ENCODE data around the gene CCNL2.
"Not testable (repeated sequence)": the region's sequence is repeated elsewhere in the genome, so short reads cannot be mapped to it uniquely, and the experiment has no call there.

CCNL2 gene

DNA sequence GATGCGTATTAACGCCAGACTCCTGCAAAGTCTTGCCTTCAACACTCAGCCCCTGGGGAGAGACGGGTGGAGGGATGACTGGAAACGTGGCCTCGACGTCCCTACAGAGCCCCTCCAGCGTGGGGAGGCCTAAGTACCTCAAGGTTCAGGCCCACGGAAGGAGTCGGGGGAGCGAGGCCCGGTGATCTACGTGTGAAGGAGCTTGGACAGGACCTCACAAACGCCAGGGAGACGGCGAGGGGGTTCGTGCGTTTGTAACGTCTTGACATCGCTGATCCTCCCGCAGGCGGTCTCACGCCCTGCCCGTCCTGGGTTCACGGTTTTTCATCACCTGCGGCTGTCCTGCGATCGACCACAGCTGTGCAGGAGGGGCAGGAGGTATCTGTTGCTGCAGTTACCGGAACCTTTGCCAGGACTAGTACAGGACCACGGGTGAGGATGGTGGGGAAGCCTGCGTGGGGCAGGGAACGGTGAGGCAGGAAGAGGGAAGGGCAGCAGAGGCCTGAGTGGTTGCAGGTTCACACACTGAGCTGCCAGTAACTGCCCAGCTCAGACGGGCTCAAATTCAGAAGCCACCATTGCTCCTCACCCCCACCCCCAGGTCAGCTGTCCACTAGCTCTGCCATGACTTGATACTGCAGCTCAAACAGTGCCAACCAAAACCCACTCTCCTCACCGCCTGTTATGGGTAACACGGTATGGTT, 889 bp upstream of the CCNL2 start:
- no peak for DNase-seq

DNA sequence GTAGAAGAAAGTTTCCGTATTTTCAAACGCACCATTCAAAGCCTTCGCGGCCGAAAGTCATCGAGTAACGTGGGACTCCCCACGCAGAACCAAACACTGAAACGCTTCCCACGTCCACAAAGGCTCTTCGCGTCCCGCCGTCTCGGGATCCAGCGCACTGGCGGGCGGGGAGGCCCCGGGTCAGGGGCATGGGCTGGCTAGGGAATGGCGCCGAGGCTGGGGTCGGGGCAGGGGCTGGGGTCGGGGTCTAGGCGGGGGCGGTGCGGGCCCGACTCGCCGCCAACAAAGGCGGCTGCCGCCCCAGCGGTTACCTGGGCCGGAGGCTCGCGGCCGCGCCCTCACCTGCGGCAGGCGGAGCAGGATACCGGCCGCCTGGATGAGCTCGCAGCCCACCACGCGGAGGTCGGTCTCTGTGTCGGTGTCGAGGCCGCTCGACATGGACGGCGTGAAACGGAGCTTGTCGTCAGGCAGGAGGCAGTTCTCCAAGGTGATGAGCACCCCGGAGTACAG, 403 bp downstream of the CCNL2 start:
- DNase-seq: peak in 1 of 2 donors; percentile 61

DNA sequence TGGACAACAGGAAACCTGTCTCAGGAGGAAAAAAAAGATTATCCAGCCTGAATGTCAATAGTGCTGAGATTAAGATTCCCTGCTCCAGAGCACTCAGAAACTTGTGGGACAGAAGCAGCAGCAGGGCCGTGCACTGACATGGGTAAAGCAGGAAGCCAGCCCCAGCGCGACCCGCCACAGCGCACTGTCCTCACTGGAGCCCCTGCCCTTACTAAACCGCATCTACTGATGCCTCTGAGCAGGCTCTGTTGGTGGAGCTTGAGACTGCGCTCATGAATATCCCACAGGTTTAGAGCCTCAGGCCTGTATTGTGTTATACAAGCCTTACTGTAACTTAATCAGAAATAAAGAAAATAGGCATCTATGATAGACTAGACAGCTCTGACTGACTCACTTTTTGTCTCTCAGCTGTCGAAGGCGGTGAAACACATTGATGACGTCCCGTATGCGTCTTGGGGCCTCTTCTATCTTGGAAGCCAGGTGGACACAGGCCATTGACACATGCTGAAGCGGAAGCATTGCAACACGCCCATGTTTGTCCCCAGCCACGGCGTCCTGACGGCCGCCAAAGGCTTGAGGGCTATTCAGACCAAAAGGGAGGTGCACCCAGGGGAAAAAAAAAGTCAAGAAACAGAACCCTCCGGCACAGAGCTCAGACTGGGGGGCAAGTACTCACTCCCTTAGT, 1.2 kb downstream of the CCNL2 start:
- DNase-seq: no peak

DNA sequence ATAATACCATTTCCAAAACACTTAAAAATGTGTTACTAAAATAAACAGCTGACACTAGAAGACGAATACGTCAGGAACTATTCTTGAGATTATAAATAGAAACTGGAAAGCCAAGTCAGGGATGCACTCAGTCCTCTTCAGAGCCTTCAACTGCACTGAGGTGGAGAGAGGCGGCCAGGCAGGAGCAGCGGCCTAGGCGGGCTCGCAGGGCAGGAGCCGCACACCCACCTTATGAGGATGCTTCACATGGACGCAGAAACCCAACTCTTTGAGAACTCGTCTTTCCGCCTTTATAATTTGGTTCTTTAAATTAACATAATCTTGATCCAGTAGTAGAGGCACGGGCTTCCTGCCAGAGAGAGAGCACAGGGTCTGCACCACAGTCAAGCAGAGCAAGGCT, 4.0 kb downstream of the CCNL2 start:
- no peak for DNase-seq

DNA sequence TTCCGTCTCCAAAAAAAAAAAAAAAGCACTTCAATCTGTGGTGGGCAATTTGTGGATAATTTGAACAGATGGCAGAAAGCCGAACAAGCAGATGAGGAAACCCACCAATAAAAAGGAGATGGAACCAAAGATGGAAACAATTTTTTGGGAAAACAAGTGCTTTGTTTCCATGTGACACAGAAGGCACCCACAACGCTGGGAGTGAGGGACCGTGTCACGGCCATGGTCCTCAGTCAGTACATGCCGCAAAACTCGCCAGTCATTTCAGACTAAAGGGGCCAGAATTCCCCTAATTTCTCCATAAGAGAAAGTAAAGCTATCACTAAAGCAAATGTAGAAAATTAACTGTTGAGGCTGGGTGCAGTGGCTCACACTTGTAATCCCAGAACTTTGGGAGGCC, 5.0 kb downstream of the CCNL2 start:
- no peak for DNase-seq

DNA sequence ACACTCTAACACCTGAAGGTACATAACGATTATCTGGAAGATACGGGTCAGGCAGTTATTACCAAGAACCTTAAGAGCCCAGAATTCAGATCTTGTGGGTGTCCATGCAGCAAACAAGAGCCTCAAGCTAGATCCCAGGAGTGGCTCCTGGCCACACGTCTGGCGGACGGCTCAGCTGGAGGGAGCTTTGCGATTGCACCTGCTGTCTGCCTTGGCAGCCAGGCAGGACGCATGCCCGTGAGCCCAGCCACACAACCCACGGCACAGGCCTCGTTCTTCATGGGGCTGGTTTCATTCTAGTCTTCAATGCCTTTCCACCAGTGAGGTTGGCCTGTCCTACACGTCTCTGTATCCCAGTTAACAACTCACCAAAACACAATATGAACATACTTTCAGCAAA, 5.7 kb downstream of the CCNL2 start:
- no peak for DNase-seq

DNA sequence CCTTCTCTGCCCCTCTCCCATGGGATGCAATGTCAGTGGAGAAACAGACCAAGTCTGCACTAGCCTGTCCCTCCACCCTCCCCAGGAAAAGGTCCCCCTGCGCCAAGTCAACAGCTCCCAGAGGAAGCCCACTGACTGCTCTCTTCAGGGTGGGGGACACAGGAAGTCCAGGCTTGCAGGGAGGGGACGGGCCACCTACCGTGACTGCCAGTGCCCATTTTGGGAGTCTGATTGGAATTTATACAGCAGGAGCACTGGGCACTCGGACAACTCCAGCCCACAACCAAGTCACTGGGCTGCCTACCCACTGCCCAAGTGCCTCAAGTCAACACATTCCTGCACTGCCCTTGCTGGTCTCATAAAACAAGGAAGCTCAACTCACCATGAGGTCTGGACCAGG, 6.1 kb downstream of the CCNL2 start:
- no peak for DNase-seq

DNA sequence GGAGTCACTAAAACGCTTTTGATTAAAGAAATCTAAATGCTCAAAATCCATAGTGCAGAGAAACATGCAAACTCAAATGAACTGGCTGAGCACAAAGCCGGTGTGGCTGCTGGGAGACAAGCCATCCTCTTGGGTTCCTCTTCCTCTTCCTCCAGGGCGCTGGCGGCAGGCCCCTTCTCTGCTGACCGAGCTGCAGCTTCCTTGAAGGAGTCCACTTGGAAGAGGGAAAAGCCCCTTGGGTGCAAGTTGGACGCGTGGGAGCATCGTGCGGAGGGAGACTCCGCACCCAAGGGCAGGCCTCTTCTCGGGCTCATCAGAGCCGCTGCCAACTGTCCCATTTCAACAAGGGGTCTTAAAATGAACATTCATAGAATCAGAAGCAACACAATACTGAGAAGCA, 7.9 kb downstream of the CCNL2 start:
- no peak for DNase-seq

DNA sequence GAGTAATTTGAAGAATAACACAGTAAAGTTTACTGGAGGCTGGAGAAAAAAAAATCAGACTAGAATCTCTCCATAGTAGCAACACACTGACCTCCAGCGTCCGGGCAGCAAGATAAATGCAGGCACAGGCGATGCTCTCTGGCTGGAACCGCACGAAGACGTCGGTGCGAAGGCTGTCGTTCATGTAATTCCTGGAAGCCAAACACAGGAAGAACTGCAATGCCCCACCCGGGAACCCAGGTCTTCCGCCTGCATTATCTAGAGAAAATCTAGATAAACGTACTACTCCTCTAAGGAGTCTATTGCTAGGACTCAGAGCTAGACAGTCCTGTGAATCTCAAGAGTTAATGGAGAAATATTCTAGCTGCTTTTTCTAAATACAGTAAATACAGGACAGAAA, 8.5 kb downstream of the CCNL2 start:
- DNase-seq: no peak

DNA sequence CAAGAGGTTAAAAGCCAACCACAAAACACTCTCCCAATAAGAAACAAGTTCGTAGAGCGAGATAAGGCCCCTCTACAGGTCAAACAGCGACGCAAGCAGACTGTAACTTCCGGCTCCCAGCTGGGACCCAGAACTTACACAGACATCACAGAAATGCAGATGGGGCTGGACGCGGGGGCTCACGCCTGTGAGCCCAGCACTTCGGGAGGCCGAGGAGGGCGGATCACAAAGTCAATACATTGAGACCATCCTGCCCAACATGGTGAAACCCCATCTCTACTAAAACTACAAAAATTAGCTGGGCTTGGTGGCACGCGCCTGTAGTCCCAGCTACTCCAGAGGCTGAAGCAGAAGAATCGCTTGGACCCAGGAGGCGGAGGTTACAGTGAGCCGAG, 11.1 kb downstream of the CCNL2 start:
- DNase-seq: no peak

DNA sequence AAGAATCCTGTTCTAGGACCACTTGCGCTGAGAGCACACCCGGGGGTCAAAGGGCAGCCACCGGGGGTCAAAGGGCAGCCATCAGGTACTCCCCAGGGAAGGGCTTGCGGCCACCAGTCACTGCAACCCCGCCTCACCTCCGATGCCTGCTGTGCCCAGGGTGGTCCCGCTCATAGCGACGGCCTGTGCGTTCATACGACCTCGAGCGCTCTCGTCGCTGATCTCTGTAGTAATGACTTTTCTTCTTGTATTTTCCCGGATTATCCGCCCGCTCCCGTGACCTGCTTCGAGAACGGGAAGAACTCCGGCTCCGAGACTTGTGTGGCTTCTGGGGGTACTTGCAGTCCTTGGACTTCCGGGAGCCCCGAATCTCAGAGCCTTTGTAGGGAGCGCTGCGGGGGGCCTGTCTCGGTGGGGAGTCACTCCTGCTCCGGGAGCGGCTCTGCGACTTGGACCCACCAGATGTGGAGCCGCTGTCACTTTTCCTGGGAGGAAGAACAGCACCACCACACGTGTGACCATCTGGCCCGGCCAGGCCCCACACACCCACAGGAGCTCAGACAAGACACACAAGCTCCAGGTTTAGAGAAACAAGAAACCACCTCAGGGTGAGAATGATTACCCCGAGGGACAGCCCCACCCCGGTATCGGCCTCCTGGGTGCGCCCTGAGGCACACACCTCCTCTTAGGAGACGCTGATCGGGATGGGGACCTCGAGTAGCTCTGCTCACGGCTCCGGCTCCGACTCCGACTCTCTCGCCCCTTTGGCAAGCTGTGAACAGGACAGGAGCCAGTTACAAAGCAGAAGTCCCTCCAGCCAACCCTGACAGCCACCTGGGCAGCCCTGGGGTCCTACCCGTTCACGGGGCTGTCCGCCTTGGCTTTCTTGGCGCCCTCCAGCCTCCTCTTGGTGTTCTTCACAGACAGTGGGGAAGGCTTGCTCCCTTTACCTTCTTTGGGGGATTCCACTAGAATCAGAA, 11.7 kb downstream of the CCNL2 start:
- DNase-seq: no peak

DNA sequence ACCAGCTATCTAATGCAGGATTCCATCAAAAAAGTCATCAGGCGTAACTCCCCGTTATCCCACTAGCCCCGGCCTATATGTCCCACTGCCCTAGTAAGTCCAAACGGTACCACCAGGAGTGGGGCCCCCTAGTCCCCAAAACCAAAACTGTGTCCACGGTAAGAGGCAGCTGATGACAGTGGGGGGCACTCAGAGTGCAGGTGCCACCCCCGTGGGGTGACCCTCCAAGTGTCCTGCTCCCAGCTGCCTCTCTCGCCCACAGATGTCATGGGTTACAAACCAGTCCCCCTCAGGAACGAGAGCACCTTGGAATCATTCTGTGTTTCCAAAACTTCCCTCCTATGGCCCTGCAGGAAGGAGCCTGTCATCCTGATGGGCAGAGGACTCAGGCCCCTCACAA, 13.2 kb downstream of the CCNL2 start:
- DNase-seq: no peak

DNA sequence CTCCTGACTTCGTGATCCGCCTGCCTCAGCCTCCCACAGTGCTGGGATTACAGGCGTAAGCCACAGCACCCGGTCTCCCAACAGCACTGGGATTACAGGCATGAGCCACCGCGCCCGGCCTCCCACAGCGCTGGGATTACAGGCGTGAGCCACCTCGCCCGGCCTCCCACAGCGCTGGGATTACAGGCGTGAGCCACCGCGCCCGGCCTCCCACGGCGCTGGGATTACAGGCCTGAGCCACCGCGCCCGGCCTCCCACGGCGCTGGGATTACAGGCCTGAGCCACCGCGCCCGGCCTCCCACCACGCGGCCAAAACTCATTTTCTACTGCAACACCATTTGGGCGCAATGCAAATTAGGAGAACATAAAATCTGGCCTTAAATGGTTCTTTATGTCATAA, 13.8 kb downstream of the CCNL2 start:
- DNase-seq: not testable (repeated sequence)

DNA sequence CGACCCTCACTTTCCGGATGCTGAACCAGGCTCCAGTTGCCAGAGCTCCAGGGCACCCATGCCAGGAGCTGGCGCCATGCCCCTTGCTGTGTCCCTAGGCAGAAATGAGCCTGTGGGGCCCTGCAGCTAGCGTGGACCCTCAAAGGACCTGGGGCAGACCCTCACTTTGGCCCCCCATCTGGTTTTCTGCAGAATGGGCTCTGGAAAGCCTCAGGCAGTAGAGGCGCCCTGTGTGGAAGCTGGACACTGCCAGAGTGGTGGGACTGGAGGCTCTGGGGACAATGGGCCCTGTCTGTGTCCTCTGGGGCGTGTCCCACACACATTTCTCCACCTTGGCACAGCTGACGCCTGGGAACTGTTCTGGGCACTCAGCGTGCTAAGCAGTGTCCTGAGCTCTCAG, 17.8 kb downstream of the CCNL2 start:
- DNase-seq: no peak

DNA sequence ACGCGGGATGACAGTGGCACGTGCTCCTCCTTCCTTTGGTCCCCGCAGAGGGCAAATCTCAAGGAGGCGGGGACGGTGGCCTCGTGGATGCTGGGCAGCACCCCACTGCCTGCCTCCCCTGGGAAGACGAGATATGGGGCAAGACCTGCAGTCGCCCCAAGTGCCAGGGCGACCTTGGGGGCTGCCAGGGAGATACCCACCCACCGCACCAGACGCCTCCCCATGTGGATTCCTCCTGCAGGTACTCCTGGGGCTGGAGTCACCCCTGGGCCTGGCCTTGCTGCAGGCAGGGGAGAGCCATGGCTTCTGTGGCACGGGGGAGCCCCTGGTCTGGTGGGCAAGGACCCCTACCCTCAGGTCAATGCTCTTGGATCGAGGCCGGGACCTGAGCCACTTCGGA, 18.3 kb downstream of the CCNL2 start:
- DNase-seq: no peak

DNA sequence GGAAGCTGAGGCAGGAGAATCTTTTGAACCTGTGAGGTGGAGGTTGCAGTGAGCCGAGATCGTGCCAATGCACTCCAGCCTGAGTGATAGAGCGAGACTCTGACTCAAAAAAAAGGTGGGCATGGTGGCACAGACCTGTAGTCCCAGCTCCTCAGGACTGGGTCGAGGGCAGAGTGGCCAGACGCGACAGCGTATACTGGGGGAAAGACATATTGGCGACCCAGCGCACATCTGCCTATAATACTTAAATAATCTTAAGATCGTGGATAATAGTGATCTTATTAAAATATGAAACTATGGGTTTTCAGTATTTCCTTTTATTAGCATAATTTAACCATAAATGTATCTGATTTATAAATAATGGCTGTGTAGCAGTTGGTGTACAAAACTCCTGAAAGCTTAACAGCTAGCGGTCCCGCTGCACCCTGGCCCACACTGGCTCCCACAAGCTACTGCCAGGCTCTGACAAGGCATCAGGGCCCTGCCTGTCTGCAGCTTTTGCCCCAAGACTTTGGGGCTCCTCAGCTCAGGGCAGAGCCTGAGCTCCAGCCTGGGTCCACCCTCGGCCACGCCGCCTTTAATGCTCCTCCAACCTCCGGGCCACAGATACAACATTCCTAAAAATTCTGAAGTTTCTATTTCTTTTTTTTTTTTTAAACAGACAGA, 21.5 kb downstream of the CCNL2 start:
- no peak for DNase-seq

DNA sequence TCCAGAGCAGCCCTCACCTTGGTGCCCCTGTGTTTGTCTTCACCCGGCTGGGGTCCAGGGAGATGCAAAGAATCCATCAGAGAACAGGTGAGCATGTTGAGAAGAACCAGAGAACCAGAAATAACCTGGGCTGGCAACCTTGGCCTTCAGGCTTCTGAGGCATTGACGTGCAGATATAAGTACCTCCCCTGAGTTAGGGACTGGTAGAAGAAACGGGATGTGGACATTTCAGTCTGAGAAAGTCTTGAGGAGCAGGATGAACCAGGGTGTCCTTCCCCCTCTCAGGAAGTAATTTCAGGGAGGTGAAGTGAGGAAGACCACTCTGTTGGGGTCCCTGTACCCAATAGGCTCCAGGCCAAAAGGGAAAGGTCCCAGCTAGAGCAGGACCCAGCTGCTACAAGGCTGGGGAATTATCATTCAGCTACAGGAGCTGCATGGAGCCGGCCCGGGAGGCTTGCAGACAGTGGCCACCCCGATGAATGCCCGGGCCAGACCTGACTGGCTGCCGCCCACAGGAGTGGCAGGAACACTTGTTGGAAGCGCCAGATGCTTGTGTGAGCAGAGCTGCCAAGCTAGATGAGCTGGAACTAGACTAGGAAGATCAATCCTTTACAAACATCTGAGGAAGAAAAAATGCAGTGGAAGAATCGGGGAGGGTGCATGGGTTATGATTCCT, 22.4 kb downstream of the CCNL2 start:
- no peak for DNase-seq

DNA sequence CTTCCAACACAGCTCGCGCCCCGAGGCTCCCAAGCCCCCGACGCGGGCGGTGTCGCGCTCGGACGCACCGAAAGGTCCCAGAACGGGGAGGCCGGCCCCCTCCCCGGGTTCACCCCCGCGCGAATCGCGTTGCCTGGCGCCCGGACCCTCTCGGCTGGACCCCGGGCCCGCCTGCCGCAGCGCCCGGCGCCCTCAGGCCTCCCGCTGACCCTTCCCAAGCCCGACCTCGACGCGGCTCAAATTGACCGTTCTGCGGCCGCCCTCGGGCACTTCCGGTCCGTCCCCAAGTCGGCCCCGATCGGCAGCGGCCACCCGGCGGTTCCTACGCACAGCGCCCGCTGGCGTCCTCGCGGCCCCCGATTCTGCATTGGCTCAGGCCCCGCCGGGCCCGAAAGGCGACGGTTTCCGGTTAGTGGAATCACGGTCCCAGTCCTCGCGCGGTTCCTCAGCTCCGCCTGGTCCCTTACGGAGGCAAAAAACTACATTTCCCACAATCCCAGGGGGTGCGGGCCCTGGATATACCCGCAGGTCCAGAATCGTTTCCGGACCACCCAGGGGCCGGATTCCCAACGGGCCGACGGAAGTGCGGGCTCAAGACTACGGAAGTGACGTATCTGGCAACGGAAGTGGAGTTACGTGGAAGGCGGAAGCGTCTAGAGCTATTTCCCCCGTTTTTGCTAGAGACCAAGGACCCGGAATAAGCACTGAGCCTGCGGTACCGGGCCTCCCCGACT, 24.0 kb downstream of the CCNL2 start, which contains the start of gene AURKAIP1:
AURKAIP1 (minus strand) TSS at position 279 of the 734 bp plus-strand sequence. CDS start 451 bp downstream, outside the sequence.
- peak; percentile 100 for DNase-seq

DNA sequence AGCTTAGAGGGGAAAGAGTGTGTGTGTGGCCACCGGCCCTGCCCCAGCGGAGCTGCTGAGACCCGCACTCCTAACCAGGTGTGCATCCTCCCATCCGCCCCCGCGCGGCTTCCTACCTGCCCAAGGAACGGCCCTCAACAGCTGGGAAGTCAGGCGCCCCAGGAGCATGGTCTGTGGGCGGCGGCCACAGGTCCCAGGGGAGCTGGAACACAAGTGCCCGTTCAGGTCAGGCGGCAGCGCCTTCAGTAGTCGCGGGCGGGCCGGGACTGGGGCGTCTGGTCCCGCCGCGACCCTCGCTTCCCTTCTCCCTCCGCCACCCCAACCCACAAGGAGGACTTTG, 24.6 kb downstream of the CCNL2 start:
- DNase-seq: peak in 1 of 2 donors; percentile 7

DNA sequence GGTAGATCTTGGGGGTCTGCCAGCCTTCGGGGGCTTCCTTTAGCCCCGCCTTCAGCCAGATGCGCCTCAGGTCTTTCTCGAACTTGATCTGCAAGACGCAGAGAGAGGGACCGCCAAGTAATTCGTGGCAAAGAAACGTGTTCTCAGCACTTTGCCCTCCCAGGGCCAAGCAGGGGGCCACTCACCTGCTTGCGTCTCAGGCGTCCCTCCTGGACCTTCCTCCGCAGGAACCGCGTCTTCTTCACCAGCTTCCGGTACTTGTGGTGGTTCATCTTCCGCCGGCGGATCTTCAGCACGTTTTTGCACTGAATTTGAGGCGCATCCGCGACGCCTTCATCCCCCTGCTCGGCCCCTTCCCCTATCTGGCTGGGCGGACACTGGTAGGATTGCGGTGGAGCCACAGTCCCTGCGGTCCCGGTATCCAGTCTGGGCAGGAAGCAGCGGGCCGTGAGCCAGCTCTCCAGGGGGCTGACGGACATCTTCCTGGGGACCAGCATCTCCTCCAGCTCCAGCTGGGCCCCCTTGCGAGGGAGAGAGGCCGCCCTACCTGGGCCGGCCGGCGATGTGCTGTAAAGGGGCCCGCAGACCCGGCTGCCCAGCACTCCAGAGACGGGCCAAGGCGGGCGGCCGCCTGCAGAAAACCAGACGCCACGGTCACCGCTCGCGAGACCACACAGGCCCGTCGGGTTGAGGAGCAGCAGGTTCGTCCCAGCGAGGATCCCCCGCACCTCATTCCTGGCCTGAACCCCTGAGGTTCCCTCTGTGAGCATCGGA, 25.1 kb downstream of the CCNL2 start:
- DNase-seq: no peak
